ENCODE results near the gene MSI2.

Gene MSI2

DNA sequence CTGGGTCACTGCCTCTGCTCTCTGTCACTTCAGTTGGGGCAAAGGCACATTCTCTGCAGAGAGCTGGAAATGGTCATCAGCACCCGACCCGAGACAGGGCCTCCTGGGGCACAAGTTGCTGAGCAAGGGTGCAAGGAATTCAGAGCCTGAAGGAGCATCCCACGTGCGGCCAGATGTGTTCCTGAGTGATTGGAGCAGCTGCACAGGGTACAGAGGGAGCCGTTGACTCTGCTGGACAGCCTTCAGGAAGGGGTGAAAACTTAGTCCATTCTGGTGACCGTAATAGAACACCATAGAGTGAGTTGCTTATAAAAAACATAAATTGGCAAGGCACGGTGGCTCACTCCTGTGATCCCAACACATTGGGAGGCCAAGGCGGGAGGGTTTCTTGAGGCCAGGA, 382.0 kb downstream of the MSI2 start:
- no peak overlapping the region for H3K27ac ChIP-seq
- no peak for TF ChIP-seq CTCF (conservative IDR thresholded peaks at IDR 0.05)

GRCh38 chr17:57639381-57639780, 383.1 kb downstream of the MSI2 start:
- no peak overlapping the region for H3K27ac ChIP-seq
- TF ChIP-seq CTCF (conservative IDR thresholded peaks at IDR 0.05): no peak

DNA sequence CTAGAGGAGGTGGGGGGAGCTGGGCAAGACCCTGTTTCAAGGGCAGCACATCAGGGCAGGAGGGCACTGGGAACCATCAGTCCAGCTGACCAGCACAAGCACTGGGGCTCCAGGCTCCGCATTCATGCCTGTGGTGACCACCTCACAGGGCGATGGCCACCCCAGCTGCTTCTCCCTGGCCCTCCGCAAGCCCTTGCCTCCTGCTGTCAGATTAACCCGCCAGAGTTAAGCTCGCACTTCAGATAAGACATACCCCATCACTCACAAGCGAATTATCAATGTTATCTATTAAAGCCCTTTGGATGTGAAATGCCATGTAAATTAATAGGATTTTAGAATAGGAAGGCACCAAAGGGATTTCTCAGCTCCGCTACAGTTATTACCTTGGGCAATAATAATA, 383.8 kb downstream of the MSI2 start:
- no peak for TF ChIP-seq CTCF (conservative IDR thresholded peaks at IDR 0.05)

GRCh38 chr17:57641761-57642160, 385.4 kb downstream of the MSI2 start:
- TF ChIP-seq CTCF (conservative IDR thresholded peaks at IDR 0.05): no peak
- H3K27ac ChIP-seq: no peak overlapping the region

More for the DNA sequence above, 383.8 kb downstream of the MSI2 start:
- no peak overlapping the region for H3K27ac ChIP-seq

DNA sequence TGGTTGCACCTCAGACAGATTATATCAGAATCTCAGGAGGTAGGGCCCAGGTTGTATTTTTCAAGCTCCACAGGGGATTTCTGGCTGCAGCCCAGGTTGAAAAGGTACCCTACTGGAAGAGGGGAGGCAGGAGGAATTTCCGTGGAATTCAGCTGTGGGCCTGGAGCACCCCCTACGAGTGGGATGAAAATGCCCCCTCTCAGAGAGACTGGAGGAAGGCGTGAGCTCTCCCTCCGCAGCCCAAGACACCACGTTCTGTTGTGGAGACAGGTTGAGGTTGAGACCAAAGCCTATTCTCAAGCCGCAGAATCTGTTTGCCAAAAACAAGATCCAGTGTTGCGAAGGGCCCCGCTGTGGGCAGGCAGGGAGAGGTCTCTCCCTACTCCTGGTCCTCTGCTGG, 386.7 kb downstream of the MSI2 start:
- H3K27ac ChIP-seq: no peak overlapping the region
- TF ChIP-seq CTCF (conservative IDR thresholded peaks at IDR 0.05): no peak

DNA sequence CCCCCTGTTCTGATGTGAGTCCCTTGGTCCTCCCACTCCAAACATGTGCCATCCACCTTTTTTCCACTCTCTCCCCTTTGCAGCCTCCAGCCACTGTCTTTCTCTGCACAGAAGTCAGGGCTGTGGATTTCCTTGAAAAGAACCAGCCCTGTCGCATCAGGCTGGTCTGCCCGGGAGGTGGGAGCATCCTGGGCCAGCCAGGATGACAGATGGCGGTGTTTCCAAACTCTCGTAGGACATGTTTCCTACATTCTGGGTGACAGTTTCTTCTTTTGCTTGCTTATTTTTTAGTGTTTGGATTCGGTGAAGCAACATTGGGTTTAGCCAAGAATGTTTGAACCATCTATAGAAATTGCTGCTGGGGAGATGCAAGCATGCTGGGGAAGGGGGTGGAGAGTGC, 388.0 kb downstream of the MSI2 start:
- no peak overlapping the region for H3K27ac ChIP-seq
- TF ChIP-seq CTCF (conservative IDR thresholded peaks at IDR 0.05): no peak

GRCh38 chr17:57645950-57646665, 389.8 kb downstream of the MSI2 start:
- H3K27ac ChIP-seq: no peak overlapping the region
- no peak for TF ChIP-seq CTCF (conservative IDR thresholded peaks at IDR 0.05)

All from VCaP (cell line).